ENCODE measurements around the gene IL18BP. TPM values are rescaled to one million over a fixed set of nuclear protein-coding genes. Genes with fewer than 3 reads are reported as not detected.

The IL18BP gene
- total and polyA plus RNA-seq, 10 of the 15 experiments (the other 5 are each of a cell fraction or from before 2014, with no cell fraction given), result 2.6 to 18.1 (median 10.7) TPM

DNA sequence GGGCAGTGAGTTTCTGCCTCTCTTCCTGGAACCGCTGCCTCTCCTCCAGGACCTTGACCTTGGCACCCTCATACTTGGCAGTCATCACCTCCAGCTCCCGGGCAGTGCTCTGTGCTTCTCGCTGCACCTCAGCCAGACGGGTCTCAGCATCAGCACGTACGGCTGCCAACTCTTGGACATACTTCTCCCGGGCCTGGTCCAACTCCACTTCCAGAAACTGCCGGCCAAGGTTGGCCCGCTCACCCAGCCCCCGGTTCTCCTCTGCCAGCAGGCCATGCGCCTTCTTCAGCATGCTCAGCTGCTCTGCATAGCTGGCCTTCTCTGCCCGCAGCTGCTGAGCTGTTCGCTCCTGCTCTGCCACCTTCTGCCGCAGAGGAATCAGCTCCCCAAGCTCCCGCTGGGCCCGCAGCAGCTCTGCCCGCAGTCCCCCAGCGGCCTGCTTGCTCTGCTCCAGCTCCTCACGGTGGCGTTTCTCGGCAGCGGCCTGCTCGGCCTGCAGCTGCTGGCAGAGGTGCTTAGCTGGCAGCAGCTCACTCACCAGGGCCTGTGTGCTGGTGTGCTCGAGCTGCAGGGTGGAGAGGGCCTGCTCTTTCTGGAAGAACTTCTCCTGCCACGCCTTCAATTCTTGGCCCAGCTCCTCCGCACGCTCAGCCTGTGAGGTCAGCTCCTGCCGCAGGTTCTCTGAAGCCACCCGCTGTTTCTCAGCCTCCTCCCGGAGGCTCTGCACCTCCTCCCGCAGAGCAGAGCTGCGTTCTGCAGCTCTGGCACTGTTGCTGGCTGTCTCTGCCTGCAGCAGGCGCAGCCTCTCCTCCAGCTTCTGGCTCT is 14.4 kb downstream of the IL18BP start:
- 0 out of 2 replicates have a peak, but pooled peaks cover 3% of the 10 kb centered on the region for H4K20me1 ChIP-seq (ENCODE audit: control insufficient read depth, insufficient read depth)
- no peaks in the 10 kb centered on the region for H3K4me1 ChIP-seq (ENCODE audit: control insufficient read depth, insufficient read depth, low read length)
- ATAC-seq (no peak), FAIRE-seq (no peak), DNase-seq (ENCODE audit: low read depth, low spot score) (no peak)
- no peak overlapping the region for H3K4me3 ChIP-seq
- ChIA-PET RAD21 (ENCODE audit: unreplicated experiment) (interaction anchor here (4.5 kb wide), 1 partner anchor 35 kb away, joined by 51 read pairs; no protein-coding TSS in a partner anchor), SMC1A (ENCODE audit: uncharacterized antibody, unreplicated experiment) (interaction anchor here (1.2 to 7.3 kb wide), 4 partner anchors 12 to 418 kb away, joined by 3 to 64 read pairs (median 4); no protein-coding TSS in a partner anchor), POLR2A (no interaction called here), CTCF (interaction anchor here (0.7 to 9.0 kb wide), 3 partner anchors 10 to 418 kb away, joined by 3 to 138 read pairs (median 5); no protein-coding TSS in a partner anchor)
- H3K79me2 ChIP-seq (ENCODE audit: control insufficient read depth, insufficient read depth, low read length), result no peaks in the 10 kb centered on the region
- no peak overlapping the region for H3K4me2 ChIP-seq (ENCODE audit: control insufficient read depth, insufficient read depth)
- no peak overlapping the region for H2AFZ ChIP-seq (ENCODE audit: control insufficient read depth, low read depth, low read length)
- H3K36me3 ChIP-seq (ENCODE audit: control insufficient read depth in 2 of 2, insufficient read depth in 2 of 2, low read length in 1 of 2), result peaks cover 45 to 64% of the 10 kb centered on the region in 2 experiments
- intact Hi-C loops (cut with micrococcal nuclease; ENCODE audit: unreplicated experiment), result no loop called here
- no peak overlapping the region for H3K9ac ChIP-seq (ENCODE audit: control insufficient read depth, insufficient read depth, low read length)
- H3K27me3 ChIP-seq (replicated peaks in 1 of 2; ENCODE audit: control insufficient read depth in 2 of 2, insufficient read depth in 2 of 2, low read length in 1 of 2), result no peaks in the 10 kb centered on the region
- in situ Hi-C loops (cut with MboI), result no loop called here
- TF ChIP-seq GABPA (IDR thresholded peaks at IDR 0.05; ENCODE audit: low read depth), result no peak
- TF ChIP-seq SMARCA5 (IDR thresholded peaks at IDR 0.05), result no peak
- no peak overlapping the region for H3K27ac ChIP-seq (ENCODE audit: control insufficient read depth, insufficient read depth)
- no peaks in the 10 kb centered on the region for H3K9me3 ChIP-seq (replicated peaks; ENCODE audit: control insufficient read depth, insufficient read depth, low read length)
- BruUV-seq (replicated peaks), result no TSS peak
- WGBS (ENCODE audit: insufficient coverage, insufficient replicate concordance, low lambda C conversion rate, missing lambda C conversion rate), result 93% methylated on average over 32 of the region's 33 CpGs

DNA sequence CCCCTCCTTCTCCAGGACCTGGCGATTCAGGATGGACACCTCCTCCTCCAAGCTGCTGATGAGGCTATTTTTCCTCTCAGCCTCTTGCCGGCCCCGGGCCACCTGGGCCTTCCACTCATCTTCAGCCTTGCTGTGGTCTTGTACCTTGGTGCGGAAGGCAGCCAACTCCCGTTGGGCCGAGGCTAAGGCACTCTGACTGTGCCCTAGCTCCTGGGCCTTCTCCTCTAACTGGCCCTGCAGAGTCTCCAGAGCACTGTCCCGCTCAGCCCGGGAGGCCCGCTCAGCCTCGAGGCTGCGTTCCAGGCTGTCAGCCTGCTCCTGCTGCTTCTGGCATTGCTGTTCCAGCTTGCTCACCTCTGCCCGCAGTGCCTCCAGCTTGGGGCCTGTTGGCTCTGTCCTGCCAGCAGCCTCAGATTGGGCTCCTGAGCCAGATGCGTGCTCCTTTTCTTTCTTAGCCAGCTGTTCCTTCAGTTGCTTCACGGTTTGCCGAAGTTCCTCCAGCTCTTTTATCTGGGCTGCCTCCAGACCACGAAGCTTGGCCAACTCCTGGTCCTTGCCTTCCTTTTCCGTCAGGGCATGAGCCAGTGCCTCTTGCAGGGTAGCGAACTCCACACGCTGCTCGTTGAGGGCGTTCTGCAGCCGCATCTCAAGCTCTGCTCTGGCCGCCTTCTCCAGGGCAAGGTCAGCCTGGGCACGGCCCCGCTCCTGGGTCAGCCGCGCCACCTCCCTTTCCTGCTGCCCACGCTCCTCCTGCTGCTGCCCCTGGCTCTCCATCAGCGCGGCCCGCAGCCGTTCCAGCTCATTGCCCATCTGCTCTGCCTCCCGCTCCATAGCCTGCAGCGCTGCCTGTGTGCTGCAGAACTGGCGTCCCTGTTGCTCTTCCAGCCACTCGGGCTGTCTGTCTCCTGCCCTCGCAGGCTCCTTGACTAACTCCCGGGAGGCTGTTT is 15.3 kb downstream of the IL18BP start:
- FAIRE-seq (no peak), DNase-seq (ENCODE audit: low read depth, low spot score) (no peak)

More for the DNA sequence above, 15.3 kb downstream of the IL18BP start:
- H3K9me3 ChIP-seq (replicated peaks; ENCODE audit: control insufficient read depth, insufficient read depth, low read length), result no peaks in the 10 kb centered on the region
- 0 out of 2 replicates have a peak, but pooled peaks cover 3% of the 10 kb centered on the region for H4K20me1 ChIP-seq (ENCODE audit: control insufficient read depth, insufficient read depth)
- intact Hi-C loops (cut with micrococcal nuclease; ENCODE audit: unreplicated experiment) (no loop called here), in situ Hi-C loops (cut with MboI) (no loop called here)
- TF ChIP-seq CBX3 (IDR thresholded peaks at IDR 0.05; ENCODE audit: borderline replicate concordance, low read depth), result no peak
- TF ChIP-seq POLR2A (IDR thresholded peaks at IDR 0.05; ENCODE audit: low read depth, low read length), result peak; percentile 50; the same call in 1 of the 2 replicates
- ChIA-PET SMC1A (ENCODE audit: uncharacterized antibody, unreplicated experiment) (interaction anchor here (1.0 to 7.3 kb wide), 8 partner anchors 9 to 417 kb away, joined by 3 to 64 read pairs (median 4); partner anchors contain the start of gene IL18BP), RAD21 (ENCODE audit: unreplicated experiment) (interaction anchor here (1.1 to 4.5 kb wide), 4 partner anchors 22 to 130 kb away, joined by 4 to 51 read pairs (median 6); no protein-coding TSS in a partner anchor), POLR2A (no interaction called here), CTCF (interaction anchor here (0.6 to 9.0 kb wide), 11 partner anchors 13 to 417 kb away, joined by 3 to 138 read pairs (median 3); no protein-coding TSS in a partner anchor)
- H3K4me1 ChIP-seq (ENCODE audit: control insufficient read depth, insufficient read depth, low read length), result no peaks in the 10 kb centered on the region
- no peak overlapping the region for H2AFZ ChIP-seq (ENCODE audit: control insufficient read depth, low read depth, low read length)
- ATAC-seq, result no peak
- 98% methylated on average over 38 of the region's 38 CpGs for WGBS (ENCODE audit: insufficient coverage, insufficient replicate concordance, low lambda C conversion rate, missing lambda C conversion rate)
- H3K4me2 ChIP-seq (ENCODE audit: control insufficient read depth, insufficient read depth), result no peak overlapping the region
- H3K9ac ChIP-seq (ENCODE audit: control insufficient read depth, insufficient read depth, low read length), result no peak overlapping the region
- no peaks in the 10 kb centered on the region for H3K27me3 ChIP-seq (replicated peaks in 1 of 2; ENCODE audit: control insufficient read depth in 2 of 2, insufficient read depth in 2 of 2, low read length in 1 of 2)
- H3K79me2 ChIP-seq (ENCODE audit: control insufficient read depth, insufficient read depth, low read length), result no peaks in the 10 kb centered on the region
- H3K36me3 ChIP-seq (ENCODE audit: control insufficient read depth in 2 of 2, insufficient read depth in 2 of 2, low read length in 1 of 2), result peaks cover 45 to 66% of the 10 kb centered on the region in 2 experiments
- no peak overlapping the region for H3K27ac ChIP-seq (ENCODE audit: control insufficient read depth, insufficient read depth)
- BruUV-seq (replicated peaks), result no TSS peak
- H3K4me3 ChIP-seq, result no peak overlapping the region

All from GM12878 (cell line).